Skeletal muscle satellite cell (primary cell): ENCODE data around the gene MGAM2.
"Not testable (repeated sequence)": the region's sequence is repeated elsewhere in the genome, so short reads cannot be mapped to it uniquely, and the experiment has no call there.

ENCODE experiments used
- H3K27me3 ChIP-seq: 2 replicates; pipeline ENCODE4 v1.7.0; 2013; ENCODE audit warnings: low read length; ENCODE audit not compliant: control insufficient read depth, insufficient read depth
- H3K36me3 ChIP-seq: 2 replicates; pipeline ENCODE4 v1.7.0; 2013; ENCODE audit warnings: mild to moderate bottlenecking, control low read depth, low read length; ENCODE audit not compliant: insufficient read depth
- H3K4me1 ChIP-seq: 2 replicates; pipeline ENCODE4 v1.7.0; 2013; ENCODE audit warnings: low read length; ENCODE audit not compliant: control insufficient read depth, insufficient read depth
- H3K4me2 ChIP-seq: 2 replicates; pipeline ENCODE4 v1.7.0; 2013; ENCODE audit warnings: mild to moderate bottlenecking, low read length
- H3K4me3 ChIP-seq: 2 replicates; pipeline ENCODE4 v1.7.0; 2013; ENCODE audit warnings: low read length
- H3K9ac ChIP-seq: 2 replicates; pipeline ENCODE4 v1.7.0; 2013; ENCODE audit warnings: mild to moderate bottlenecking, low read depth, low read length, moderate library complexity
- H3K9me3 ChIP-seq: replicated peaks from 2 replicates; pipeline ENCODE4 v1.7.0; 2013; ENCODE audit warnings: mild to moderate bottlenecking, control low read depth, low read length

MGAM2 gene

GRCh38 chr7:142098004-142098403 lies 13.5 kb upstream of the MGAM2 start:
- H3K27me3 ChIP-seq: no peaks in the 10 kb centered on the region
- no peak overlapping the region for H3K4me2 ChIP-seq
- no peak overlapping the region for H3K4me3 ChIP-seq
- H3K36me3 ChIP-seq: no peaks in the 10 kb centered on the region
- H3K9me3 ChIP-seq: no peaks in the 10 kb centered on the region
- no peak overlapping the region for H3K9ac ChIP-seq
- no peaks in the 10 kb centered on the region for H3K4me1 ChIP-seq

GRCh38 chr7:142099347-142099746 lies 12.2 kb upstream of the MGAM2 start:
- not testable (repeated sequence) for H3K4me2 ChIP-seq, H3K9ac ChIP-seq, H3K4me1 ChIP-seq, H3K36me3 ChIP-seq, H3K9me3 ChIP-seq, H3K27me3 ChIP-seq, H3K4me3 ChIP-seq

- Histone ChIP-seq H3K27me3 (no peaks in the 10 kb centered on the region), H3K9me3 (no peaks in the 10 kb centered on the region), H3K36me3 (no peaks in the 10 kb centered on the region), H3K4me1 (peaks cover 9% of the 10 kb centered on the region), H3K4me3 (no peak overlapping the region), H3K9ac (no peak overlapping the region), H3K4me2 (no peak overlapping the region)
Observed at GRCh38 chr7:142100634-142101033, 10.9 kb upstream of the MGAM2 start.

GRCh38 chr7:142101794-142102193 lies 9.7 kb upstream of the MGAM2 start:
- not testable (repeated sequence) for H3K9ac ChIP-seq, H3K9me3 ChIP-seq

GRCh38 chr7:142104550-142105527 lies 6.7 kb upstream of the MGAM2 start:
- H3K4me3 ChIP-seq: no peak overlapping the region
- H3K9ac ChIP-seq: no peak overlapping the region
- no peaks in the 10 kb centered on the region for H3K9me3 ChIP-seq

More at GRCh38 chr7:142101794-142102193, 9.7 kb upstream of the MGAM2 start:
- H3K4me1 ChIP-seq, H3K4me3 ChIP-seq, H3K4me2 ChIP-seq, H3K36me3 ChIP-seq, H3K27me3 ChIP-seq: not testable (repeated sequence)

GRCh38 chr7:142108728-142109505 lies 2.6 kb upstream of the MGAM2 start:
- Histone ChIP-seq H3K36me3 (no peaks in the 10 kb centered on the region), H3K4me3 (no peak overlapping the region), H3K9me3 (no peaks in the 10 kb centered on the region), H3K9ac (no peak overlapping the region), H3K4me1 (peaks cover 9% of the 10 kb centered on the region), H3K27me3 (peaks cover 5% of the 10 kb centered on the region), H3K4me2 (no peak overlapping the region)

More at GRCh38 chr7:142104550-142105527, 6.7 kb upstream of the MGAM2 start:
- Histone ChIP-seq H3K27me3 (no peaks in the 10 kb centered on the region), H3K36me3 (no peaks in the 10 kb centered on the region), H3K4me1 (peaks cover 9% of the 10 kb centered on the region), H3K4me2 (peak overlapping the region; percentile 54)

GRCh38 chr7:142110098-142110497 lies 1.4 kb upstream of the MGAM2 start:
- H3K4me3 ChIP-seq: no peak overlapping the region
- no peak overlapping the region for H3K9ac ChIP-seq
- H3K36me3 ChIP-seq: no peaks in the 10 kb centered on the region
- H3K4me2 ChIP-seq: no peak overlapping the region
- no peaks in the 10 kb centered on the region for H3K9me3 ChIP-seq
- H3K27me3 ChIP-seq: peaks cover 5% of the 10 kb centered on the region
- peaks cover under 1% of the 10 kb centered on the region for H3K4me1 ChIP-seq

- Histone ChIP-seq H3K4me3 (no peak overlapping the region), H3K4me1 (no peaks in the 10 kb centered on the region), H3K9ac (no peak overlapping the region), H3K27me3 (peaks cover 5% of the 10 kb centered on the region), H3K4me2 (no peak overlapping the region), H3K36me3 (no peaks in the 10 kb centered on the region), H3K9me3 (no peaks in the 10 kb centered on the region)
Observed at GRCh38 chr7:142110638-142111037, 880 bp upstream of the MGAM2 start.

- H3K36me3 ChIP-seq: no peaks in the 10 kb centered on the region
- H3K9me3 ChIP-seq: no peaks in the 10 kb centered on the region
- no peak overlapping the region for H3K4me3 ChIP-seq
- no peaks in the 10 kb centered on the region for H3K4me1 ChIP-seq
- H3K27me3 ChIP-seq: peaks cover 5% of the 10 kb centered on the region
- H3K4me2 ChIP-seq: no peak overlapping the region
- H3K9ac ChIP-seq: no peak overlapping the region
Observed at GRCh38 chr7:142112086-142112485, 568 bp downstream of the MGAM2 start.

- Histone ChIP-seq H3K36me3 (no peaks in the 10 kb centered on the region), H3K9ac (no peak overlapping the region), H3K27me3 (peaks cover 5% of the 10 kb centered on the region), H3K4me1 (no peaks in the 10 kb centered on the region), H3K4me2 (no peak overlapping the region), H3K9me3 (no peaks in the 10 kb centered on the region), H3K4me3 (no peak overlapping the region)
Observed at GRCh38 chr7:142114207-142114606, 2.7 kb downstream of the MGAM2 start.

- Histone ChIP-seq H3K4me3 (no peak overlapping the region), H3K36me3 (no peaks in the 10 kb centered on the region), H3K9me3 (no peaks in the 10 kb centered on the region), H3K4me1 (no peaks in the 10 kb centered on the region), H3K4me2 (no peak overlapping the region), H3K27me3 (no peaks in the 10 kb centered on the region), H3K9ac (no peak overlapping the region)
Observed at GRCh38 chr7:142120524-142120923, 9.0 kb downstream of the MGAM2 start.
